Muscle layer of colon (tissue), 2 donors: ENCODE measurements around the gene VSIG10L2.
A peak's percentile ranks its signal among the peaks of the same experiment; 100 is the strongest.

Experiments used
- H3K27ac ChIP-seq: one replicate; pipeline ENCODE4 v1.7.0; 2013; ENCODE audit warnings: low read depth, mild to moderate bottlenecking, low read length, moderate library complexity
- H3K27me3 ChIP-seq, 2 donors: one replicate each; pipeline ENCODE4 v1.7.0; 2013; ENCODE audit warnings: low read length in 2 of 2, mild to moderate bottlenecking in 2 of 2; ENCODE audit not compliant: insufficient read depth in 2 of 2, control insufficient read depth in 1 of 2
- H3K36me3 ChIP-seq: one replicate; pipeline ENCODE4 v1.7.0; 2013; ENCODE audit warnings: mild to moderate bottlenecking, low read length; ENCODE audit not compliant: insufficient read depth
- H3K4me1 ChIP-seq: one replicate; pipeline ENCODE4 v1.7.0; 2013; ENCODE audit warnings: mild to moderate bottlenecking, low read length; ENCODE audit not compliant: insufficient read depth
- H3K4me3 ChIP-seq, 2 donors: one replicate each; pipeline ENCODE4 v1.7.0; 2013; ENCODE audit warnings: low read length in 2 of 2, low read depth in 1 of 2, mild to moderate bottlenecking in 1 of 2, moderate library complexity in 1 of 2
- H3K9ac ChIP-seq: one replicate; pipeline ENCODE4 v1.7.0; 2013; ENCODE audit warnings: low read length
- H3K9me3 ChIP-seq: one replicate; pipeline ENCODE4 v1.7.0; 2013; ENCODE audit warnings: mild to moderate bottlenecking, low read length
- donor health status: abdominal sarcoma.
- donor health status: Adenocarcinoma of cecum.

VSIG10L2 gene

DNA sequence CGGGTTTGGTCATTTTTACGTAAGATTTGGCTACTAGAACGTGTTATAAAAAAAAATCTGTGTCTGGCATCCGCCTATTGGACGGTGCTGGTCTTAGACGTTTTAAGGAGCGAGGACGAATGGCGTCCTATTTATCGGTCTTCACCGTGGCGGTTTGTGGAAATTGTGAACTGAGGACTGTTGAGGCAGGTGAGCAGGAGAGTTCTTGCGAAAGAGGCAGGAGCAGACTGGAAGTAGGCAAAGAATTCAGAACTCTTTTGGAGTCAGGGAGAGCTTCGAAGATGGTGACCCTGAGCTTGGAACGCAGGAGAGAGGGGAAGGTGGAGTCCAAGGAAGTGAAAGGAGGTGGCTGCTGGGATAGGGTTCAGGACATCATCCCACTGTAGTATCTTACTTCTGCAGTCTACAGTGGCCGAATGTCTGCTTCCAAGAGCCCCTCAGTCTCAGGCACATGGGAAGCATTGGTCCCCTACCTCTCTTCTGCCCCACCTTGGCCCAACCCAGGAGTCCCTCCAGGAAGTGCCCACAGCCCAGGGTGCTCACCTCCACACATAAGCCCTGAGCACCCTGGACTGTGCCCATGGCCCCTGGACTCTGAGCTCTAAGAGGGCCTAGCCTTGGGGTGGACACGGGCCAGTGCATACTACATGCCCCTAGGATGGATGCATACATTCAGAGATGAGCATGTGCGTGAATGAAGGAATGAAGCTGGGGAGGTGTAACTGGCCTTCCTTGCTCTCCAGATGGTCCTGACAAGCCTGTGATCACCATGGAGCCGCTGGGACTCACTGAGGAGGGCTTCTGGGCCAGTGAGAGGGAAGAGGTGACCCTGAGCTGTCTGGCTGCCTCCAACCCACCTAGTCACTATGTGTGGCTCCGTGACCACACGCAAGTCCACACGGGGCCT is 3.7 kb downstream of the VSIG10L2 start:
- H3K9ac ChIP-seq: no peak overlapping the region
- no peaks in the 10 kb centered on the region for H3K27me3 ChIP-seq
- H3K36me3 ChIP-seq: no peaks in the 10 kb centered on the region
- peaks cover 32% of the 10 kb centered on the region for H3K4me1 ChIP-seq
- H3K4me3 ChIP-seq: no peak overlapping the region
- H3K9me3 ChIP-seq: no peaks in the 10 kb centered on the region
- H3K27ac ChIP-seq: no peak overlapping the region

DNA sequence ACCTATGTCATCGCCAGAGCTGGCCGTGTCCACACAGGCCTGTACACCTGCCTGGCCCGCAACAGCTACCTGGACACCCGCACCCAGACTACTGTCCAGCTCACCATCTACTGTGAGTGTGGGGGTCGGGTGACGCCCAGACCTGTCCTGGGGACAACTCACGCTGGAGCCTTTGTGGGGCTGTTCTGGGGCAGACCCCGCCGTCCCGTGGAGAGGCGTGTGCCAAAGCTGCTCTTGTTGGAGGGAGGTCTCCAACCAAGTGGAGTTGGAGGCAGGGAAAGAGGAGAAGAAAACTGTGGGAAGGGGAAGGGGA is 4.3 kb downstream of the VSIG10L2 start:
- Histone ChIP-seq H3K4me3 (no peak overlapping the region), H3K27me3 (no peaks in the 10 kb centered on the region), H3K4me1 (peaks cover 32% of the 10 kb centered on the region), H3K9ac (no peak overlapping the region), H3K9me3 (no peaks in the 10 kb centered on the region), H3K36me3 (no peaks in the 10 kb centered on the region), H3K27ac (no peak overlapping the region)

DNA sequence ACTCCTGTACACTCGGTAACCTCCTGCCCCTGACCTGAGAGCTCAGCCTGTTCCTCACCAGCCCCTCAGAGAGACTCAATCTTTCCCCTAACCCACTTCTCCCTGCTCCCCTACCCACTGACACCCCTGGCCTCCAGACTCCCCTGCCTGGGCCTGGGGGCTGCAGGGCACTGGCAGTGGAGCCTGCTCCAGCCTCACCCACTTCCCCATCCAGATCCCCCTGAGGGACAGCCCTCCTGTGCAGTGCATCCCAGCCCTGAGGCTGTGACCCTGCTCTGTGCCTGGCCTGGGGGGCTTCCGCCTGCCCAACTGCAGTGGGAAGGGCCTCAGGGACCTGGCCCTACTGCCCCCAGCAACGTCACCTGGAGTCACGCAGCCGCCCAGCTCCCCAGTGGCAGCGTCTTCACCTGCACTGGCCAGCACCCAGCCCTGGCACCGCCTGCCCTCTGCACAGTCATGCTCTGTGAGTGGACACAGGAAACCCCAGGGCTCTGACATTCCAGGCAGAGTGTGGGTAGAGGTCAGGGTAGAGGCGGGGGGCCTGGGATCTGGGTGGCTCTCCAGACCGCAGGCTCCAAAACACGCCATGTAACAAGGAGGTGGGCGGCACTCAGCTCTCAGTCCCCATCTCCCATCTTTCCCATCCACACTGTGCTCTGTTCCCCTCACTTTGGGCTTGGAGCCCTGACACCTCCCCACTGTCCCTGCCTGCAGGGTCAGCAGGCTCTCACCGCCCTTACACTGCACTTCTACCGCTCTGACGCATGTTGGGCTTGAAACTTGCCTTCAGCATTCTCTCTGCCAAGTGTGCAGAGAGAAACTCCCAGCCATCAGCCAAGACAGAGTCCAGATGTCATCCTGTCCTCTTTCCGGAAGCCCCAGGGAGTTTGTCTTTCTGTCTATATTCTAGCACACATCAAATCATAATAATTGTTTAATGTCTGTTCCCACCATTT is 5.1 kb downstream of the VSIG10L2 start:
- Histone ChIP-seq H3K4me3 (peak overlapping the region in 1 of 2 donors; percentile 3), H3K9ac (no peak overlapping the region), H3K4me1 (peaks cover 32% of the 10 kb centered on the region), H3K27ac (peak overlapping the region; percentile 54), H3K27me3 (no peaks in the 10 kb centered on the region), H3K9me3 (no peaks in the 10 kb centered on the region), H3K36me3 (peaks cover 4% of the 10 kb centered on the region)

DNA sequence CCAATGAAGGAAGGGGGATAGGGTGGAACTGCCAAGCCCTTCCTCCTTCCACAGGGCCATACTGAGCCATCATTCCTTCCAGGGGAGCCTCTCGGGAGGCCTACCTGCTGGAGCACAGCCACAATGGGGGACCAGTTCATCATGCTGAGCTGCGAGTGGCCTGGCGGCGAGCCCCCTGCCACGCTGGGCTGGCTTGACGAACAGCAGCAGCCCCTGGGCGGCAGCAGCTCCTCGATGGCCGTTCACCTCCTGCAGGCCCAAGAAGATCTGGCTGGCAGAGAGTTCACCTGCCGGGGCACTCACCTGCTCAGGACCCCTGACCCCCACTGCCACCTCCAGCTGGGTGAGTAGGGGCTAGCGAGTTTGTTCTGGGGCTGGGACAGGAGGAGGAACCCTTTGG is 5.9 kb downstream of the VSIG10L2 start:
- Histone ChIP-seq H3K36me3 (peaks cover 6% of the 10 kb centered on the region), H3K4me1 (peaks cover 32% of the 10 kb centered on the region), H3K27ac (peak overlapping the region; percentile 54), H3K4me3 (peak overlapping the region in 1 of 2 donors; percentile 3), H3K27me3 (no peaks in the 10 kb centered on the region), H3K9me3 (no peaks in the 10 kb centered on the region), H3K9ac (no peak overlapping the region)

DNA sequence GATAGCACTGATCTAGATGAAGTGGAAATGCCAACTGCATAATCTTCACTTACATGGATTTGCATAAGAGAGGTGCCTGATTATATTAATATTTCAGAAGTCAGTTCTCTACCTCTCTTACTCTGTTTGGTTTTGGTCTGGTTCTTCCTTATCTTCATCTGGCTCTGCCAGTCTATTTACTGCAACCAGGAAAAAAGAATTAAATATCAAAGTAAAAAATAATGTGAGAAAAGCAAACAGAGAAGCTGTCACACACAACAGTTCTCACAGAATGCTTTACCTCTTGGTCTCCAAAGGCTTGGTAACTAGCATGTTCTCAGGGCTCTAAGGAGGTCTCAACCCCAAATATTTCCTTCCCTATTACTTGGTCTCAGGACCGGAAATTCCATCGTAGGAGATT is 6.7 kb downstream of the VSIG10L2 start:
- Histone ChIP-seq H3K9ac (no peak overlapping the region), H3K27me3 (no peaks in the 10 kb centered on the region), H3K27ac (no peak overlapping the region), H3K9me3 (no peaks in the 10 kb centered on the region), H3K4me1 (peaks cover 32% of the 10 kb centered on the region), H3K36me3 (peaks cover 6% of the 10 kb centered on the region), H3K4me3 (no peak overlapping the region)

DNA sequence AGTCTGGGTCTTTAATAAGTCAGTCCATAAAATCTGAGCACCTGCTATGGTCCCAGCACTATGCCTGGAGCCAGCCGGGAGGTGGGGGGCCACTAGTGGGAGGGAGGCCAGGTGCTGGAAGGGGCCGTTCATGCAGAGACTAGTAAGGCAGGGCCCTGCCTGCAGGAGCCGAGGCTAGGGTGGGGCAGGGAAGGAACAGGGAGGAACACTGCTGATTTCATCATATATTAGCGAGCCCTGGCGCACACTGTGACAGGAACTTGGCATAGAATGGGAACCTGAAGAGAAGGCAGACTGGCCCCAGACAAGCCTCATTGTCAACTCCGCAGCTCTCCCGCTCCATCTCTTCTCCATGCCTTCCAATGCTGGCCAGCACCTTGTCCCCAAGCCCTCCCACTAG is 7.1 kb downstream of the VSIG10L2 start:
- Histone ChIP-seq H3K36me3 (peaks cover 10% of the 10 kb centered on the region), H3K4me3 (no peak overlapping the region), H3K27ac (no peak overlapping the region), H3K4me1 (peaks cover 35% of the 10 kb centered on the region), H3K9ac (no peak overlapping the region), H3K9me3 (no peaks in the 10 kb centered on the region), H3K27me3 (no peaks in the 10 kb centered on the region)

DNA sequence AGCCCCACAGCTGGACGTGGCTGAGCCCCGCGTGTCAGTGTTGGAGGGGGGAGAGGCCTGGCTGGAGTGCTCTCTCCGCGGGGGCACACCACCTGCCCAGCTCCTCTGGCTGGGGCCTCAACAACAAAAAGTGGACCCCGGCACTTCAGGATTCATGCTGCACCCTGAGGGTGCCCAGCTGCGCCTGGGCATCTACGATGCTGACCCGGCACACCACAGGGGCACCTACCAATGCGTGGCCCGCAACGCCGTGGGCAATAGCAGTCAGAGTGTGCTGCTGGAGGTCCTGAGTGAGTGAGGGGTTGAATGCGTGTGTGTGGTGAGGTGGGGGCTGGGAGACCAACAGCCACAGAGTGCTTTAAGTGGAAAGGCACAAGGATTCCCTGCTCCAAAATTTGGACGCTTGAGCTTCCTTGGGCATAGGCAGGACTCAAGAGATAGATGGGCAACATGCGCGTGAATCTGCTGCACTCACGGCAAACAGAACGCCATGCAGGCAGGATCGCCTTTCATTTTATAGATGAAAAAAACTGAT is 7.6 kb downstream of the VSIG10L2 start:
- Histone ChIP-seq H3K27me3 (no peaks in the 10 kb centered on the region), H3K9ac (no peak overlapping the region), H3K27ac (no peak overlapping the region), H3K36me3 (peaks cover 13% of the 10 kb centered on the region), H3K4me3 (no peak overlapping the region), H3K9me3 (no peaks in the 10 kb centered on the region), H3K4me1 (peaks cover 37% of the 10 kb centered on the region)

DNA sequence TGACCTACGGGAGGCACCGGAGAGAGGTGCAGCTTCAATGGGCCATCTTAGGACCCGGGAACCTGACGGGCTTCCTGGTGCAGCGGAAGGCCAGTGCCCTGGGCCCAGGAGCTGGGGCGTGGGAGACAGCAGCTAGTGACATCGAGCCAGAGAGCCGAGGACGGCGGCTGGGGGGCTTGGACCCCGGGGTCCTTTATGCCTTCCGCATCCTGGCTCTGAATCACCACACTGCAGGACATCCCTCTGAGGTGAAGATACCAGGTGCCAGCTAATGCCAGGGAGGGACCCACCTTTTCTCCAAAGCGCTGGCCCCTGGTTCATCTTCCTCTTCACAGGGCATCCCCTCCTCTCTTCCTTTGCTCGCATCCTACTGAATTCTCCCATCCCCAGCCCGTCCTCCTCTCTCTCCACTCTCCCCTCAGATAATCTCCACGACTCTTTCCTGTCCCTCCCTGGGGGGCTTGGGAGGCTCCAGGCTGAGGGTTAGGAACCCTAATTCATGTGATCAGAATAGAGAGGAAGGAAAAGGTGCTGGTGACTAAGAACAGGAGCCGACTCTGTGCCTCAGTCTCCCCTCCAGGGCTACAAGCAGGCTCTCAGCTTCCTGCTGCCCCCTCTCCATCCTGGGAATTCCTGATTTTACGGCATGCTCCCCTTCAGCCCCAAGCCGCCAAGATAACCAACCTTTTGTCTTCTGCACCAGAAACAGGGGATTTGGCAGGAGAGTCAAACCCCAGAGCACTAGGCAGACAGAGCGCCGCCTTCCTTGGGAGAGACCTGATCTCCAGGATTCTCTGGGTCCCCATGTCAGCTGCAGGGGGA is 8.5 kb downstream of the VSIG10L2 start:
- peaks cover 37% of the 10 kb centered on the region for H3K4me1 ChIP-seq

DNA sequence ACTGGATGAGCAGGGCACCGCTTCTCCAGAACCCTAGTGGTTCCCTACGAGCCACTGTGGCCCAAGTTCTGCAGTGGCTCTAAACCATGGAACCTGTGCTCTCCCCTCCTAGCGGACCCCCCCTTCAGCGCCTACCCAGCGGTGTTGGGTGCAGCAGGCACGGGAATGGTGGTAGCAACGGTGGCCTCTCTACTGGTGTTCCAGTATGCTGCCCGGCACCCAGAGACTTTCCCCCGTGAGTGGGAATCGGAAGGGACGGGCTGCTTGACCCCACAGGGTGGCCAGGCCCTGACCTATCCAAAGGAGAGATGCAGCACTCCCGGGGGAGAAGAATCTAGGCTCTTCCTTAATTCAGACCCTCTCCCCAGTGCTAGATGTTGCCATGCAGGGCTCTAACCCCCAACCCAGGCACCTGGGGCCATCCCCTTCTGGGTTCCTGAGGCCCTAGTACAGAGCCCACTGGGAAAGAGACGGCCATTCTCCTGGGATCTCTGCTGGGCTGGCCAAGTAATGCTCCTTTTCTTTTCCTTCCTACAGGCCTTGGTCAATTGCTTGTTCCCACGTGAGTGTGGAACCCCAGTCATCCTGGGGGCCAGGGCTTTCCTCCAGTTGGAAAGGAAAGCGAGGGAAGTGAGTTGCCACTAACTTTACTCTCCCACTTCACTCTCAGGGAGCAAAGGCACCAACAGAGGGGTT is 9.2 kb downstream of the VSIG10L2 start:
- H3K9me3 ChIP-seq: no peaks in the 10 kb centered on the region
- H3K36me3 ChIP-seq: peaks cover 26% of the 10 kb centered on the region
- H3K4me1 ChIP-seq: peaks cover 37% of the 10 kb centered on the region
- no peaks in the 10 kb centered on the region for H3K27me3 ChIP-seq
- no peak overlapping the region for H3K4me3 ChIP-seq
- no peak overlapping the region for H3K9ac ChIP-seq
- no peak overlapping the region for H3K27ac ChIP-seq

More for the DNA sequence above, 8.5 kb downstream of the VSIG10L2 start:
- Histone ChIP-seq H3K27me3 (no peaks in the 10 kb centered on the region), H3K9ac (no peak overlapping the region), H3K36me3 (peaks cover 20% of the 10 kb centered on the region), H3K27ac (no peak overlapping the region), H3K4me3 (no peak overlapping the region), H3K9me3 (no peaks in the 10 kb centered on the region)

DNA sequence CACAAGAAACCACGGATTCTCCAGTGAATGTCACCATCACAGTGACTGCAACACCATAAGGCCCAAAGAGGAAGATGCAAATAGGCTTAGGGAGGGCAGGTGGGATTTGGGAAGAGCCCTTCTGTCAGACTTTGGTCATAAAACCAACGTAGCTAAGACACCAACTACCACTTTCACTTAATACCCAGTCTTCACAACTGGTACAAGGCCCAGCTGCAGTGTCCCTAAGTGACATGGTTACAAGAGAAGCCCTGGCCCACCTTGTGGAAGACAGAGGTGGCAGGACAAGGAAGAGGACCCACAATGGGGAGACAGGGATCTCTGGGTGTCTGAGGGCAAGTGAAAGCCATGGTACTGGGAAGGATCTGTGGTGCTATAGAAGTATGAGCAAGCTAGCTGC is 10.0 kb downstream of the VSIG10L2 start:
- no peak overlapping the region for H3K9ac ChIP-seq
- no peaks in the 10 kb centered on the region for H3K9me3 ChIP-seq
- peaks cover 33% of the 10 kb centered on the region for H3K36me3 ChIP-seq
- H3K27ac ChIP-seq: no peak overlapping the region
- no peak overlapping the region for H3K4me3 ChIP-seq
- no peaks in the 10 kb centered on the region for H3K27me3 ChIP-seq
- H3K4me1 ChIP-seq: peaks cover 32% of the 10 kb centered on the region
